Measurements from ENCODE around the gene SELENON. TPM values are rescaled to one million over a fixed set of nuclear protein-coding genes. Genes with fewer than 3 reads are reported as not detected.

SELENON gene
- polyA plus RNA-seq, 1 experiment = 39.9 TPM

DNA sequence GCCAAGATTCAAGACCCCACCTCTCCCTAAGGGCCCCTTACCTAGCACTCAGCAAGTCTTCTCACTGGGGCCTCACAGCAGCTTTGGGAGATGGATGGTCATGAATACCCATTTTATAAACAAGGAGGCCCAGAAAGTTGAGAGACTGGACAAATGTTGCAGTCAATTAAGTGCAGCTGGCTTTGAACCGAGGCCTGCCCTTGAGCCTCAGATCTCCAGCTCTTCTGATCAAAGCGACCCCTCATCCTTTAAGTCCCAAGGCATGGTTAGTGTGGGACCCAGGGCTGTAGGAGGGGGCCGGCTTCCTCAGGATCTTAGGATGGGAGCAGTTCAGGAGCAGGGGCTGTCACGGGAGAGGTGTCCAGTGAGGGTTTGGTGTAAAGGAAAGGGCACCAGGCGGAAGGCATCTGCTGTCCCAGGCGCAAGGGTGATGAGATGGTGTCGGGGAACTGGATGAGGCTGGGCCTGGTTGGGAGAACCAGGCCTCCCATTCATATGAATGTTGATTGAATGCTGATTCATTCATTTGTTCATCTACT lies 14.6 kb downstream of the SELENON start:
- TF ChIP-seq, protein P1, sequence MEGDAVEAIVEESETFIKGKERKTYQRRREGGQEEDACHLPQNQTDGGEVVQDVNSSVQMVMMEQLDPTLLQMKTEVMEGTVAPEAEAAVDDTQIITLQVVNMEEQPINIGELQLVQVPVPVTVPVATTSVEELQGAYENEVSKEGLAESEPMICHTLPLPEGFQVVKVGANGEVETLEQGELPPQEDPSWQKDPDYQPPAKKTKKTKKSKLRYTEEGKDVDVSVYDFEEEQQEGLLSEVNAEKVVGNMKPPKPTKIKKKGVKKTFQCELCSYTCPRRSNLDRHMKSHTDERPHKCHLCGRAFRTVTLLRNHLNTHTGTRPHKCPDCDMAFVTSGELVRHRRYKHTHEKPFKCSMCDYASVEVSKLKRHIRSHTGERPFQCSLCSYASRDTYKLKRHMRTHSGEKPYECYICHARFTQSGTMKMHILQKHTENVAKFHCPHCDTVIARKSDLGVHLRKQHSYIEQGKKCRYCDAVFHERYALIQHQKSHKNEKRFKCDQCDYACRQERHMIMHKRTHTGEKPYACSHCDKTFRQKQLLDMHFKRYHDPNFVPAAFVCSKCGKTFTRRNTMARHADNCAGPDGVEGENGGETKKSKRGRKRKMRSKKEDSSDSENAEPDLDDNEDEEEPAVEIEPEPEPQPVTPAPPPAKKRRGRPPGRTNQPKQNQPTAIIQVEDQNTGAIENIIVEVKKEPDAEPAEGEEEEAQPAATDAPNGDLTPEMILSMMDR (IDR thresholded peaks at IDR 0.05; ENCODE audit: insufficient read depth, low read depth, low read length) = no peak
- CTCF ChIA-PET = no interaction called here
- no peaks in the 10 kb centered on the region for H3K27me3 ChIP-seq (ENCODE audit: control insufficient read depth, insufficient read depth, low read length)
- DNase-seq (ENCODE audit: low read depth) = no peak
- POLR2A ChIA-PET = no interaction called here
- H3K4me3 ChIP-seq (ENCODE audit: low read depth, low read length) = no peak overlapping the region
- H3K36me3 ChIP-seq (ENCODE audit: control insufficient read depth, insufficient read depth, low read length) = peaks cover 40% of the 10 kb centered on the region

DNA sequence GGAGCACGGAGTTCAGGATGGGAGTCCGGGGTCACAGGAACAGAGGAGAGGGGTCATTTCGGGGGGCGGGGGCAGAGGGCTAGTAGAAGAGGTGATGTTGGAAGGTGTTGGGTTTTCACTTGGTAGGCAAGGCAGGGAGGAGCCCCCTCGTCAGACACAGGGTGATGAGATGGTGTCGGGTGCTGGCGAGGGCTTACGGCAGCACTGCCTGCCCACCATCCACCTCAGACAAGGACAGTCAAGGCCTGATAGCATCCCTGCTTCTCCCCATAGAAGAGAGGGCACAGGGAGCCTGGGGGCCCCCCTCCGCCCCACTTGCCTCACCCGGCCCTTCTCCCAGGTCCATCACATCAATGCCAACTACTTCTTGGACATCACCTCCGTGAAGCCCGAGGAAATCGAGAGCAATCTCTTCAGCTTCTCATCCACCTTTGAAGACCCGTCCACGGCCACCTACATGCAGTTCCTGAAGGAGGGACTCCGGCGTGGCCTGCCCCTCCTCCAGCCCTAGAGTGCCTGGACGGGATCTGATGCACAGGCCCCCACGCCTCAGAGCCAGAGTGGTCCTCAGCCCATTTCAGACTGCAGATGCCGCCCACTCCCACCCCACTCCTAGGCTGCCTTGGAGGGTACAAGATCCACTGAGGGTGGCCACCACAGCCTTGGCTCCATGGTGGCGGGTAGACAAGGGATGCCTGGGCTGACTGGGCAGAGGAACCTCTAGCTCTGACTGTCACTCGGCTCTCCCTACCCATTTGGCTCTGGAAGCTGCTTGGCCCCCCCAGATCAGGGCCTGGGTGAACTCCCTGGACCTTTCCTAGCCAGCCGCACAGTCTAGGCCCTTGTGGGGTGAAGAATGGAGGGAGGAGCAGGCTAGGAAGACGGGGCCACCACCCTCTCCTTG lies 15.5 kb downstream of the SELENON start:
- TF ChIP-seq, protein P1 (IDR thresholded peaks at IDR 0.05; ENCODE audit: insufficient read depth, low read depth, low read length) = no peak

GRCh38 chr1:25816112-25816718 lies 16.2 kb downstream of the SELENON start:
- ChIA-PET CTCF (interaction anchor here (1.2 kb wide), 1 partner anchor 9 kb away, joined by 3 read pairs; no protein-coding TSS in a partner anchor), POLR2A (no interaction called here)
- Histone ChIP-seq H3K27me3 (ENCODE audit: control insufficient read depth, insufficient read depth, low read length) (no peaks in the 10 kb centered on the region), H3K36me3 (ENCODE audit: control insufficient read depth, insufficient read depth, low read length) (peaks cover 31% of the 10 kb centered on the region), H3K4me3 (ENCODE audit: low read depth, low read length) (no peak overlapping the region)
- DNase-seq (ENCODE audit: low read depth) = no peak
- TF ChIP-seq, protein P1 (IDR thresholded peaks at IDR 0.05; ENCODE audit: insufficient read depth, low read depth, low read length) = no peak

More for the DNA sequence above, 15.5 kb downstream of the SELENON start:
- ChIA-PET CTCF (no interaction called here), POLR2A (no interaction called here)
- Histone ChIP-seq H3K4me3 (ENCODE audit: low read depth, low read length) (no peak overlapping the region), H3K36me3 (ENCODE audit: control insufficient read depth, insufficient read depth, low read length) (peaks cover 33% of the 10 kb centered on the region), H3K27me3 (ENCODE audit: control insufficient read depth, insufficient read depth, low read length) (no peaks in the 10 kb centered on the region)
- no peak for DNase-seq (ENCODE audit: low read depth)

DNA sequence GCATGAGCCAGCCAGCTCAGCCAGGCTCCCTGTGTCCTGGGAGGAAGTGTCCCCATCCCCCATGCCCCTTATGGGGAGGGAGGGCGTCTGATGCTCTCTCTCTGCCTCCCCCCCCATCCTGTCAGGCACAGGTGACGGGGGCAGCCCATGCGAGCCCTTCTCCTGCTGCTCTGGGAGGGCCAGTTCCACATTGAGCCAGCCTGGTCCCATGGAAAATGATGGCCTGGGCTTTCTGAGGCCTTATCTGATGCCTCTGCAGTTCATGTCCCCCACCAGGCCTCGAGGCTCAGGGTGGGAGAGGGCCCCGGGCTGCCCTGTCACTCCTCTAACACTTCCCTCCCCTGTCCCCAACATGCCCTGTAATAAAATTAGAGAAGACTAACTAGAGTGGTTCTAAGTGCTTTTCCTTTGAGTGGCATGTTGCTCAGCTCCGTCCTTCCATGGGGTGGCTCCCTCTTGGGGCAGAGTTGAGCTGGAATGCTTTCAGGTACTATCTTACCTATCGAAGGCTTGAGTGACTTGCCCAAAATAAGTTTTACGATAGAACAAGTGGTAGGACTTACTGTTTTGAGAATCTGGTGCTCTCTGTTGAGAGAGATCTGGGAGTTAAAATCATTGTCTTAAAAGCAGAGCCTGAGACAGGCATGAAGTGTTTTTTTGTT lies 18.0 kb downstream of the SELENON start:
- CTCF ChIA-PET = interaction anchor here (2.3 to 3.3 kb wide), 2 partner anchors 8 to 210 kb away, joined by 5 to 14 read pairs; no protein-coding TSS in a partner anchor
- POLR2A ChIA-PET = no interaction called here
- TF ChIP-seq, protein P1 (IDR thresholded peaks at IDR 0.05; ENCODE audit: insufficient read depth, low read depth, low read length) = peak; percentile 32; the same call in 1 of the 2 replicates
- no peak for DNase-seq (ENCODE audit: low read depth)
- Histone ChIP-seq H3K4me3 (ENCODE audit: low read depth, low read length) (no peak overlapping the region), H3K36me3 (ENCODE audit: control insufficient read depth, insufficient read depth, low read length) (peaks cover 23% of the 10 kb centered on the region), H3K27me3 (ENCODE audit: control insufficient read depth, insufficient read depth, low read length) (no peaks in the 10 kb centered on the region)
